HepG2 (cell line): Measurements from ENCODE around the gene TRAPPC4. TPM values are rescaled to one million over a fixed set of nuclear protein-coding genes. Genes with fewer than 3 reads are reported as not detected.

ENCODE experiments used
- ELF1 ChIP-seq: sonication (generic); formaldehyde crosslinking; IDR thresholded peaks from 2 replicates; pipeline ENCODE4 v1.4.0; 2020; ENCODE audit warnings: missing genetic modification reagents
- ETS1 ChIP-seq: sonication (generic); formaldehyde crosslinking; IDR thresholded peaks from 2 replicates; pipeline ENCODE4 v1.4.0; 2020; ENCODE audit warnings: missing genetic modification reagents
- FOXM1 ChIP-seq: sonication (generic); formaldehyde crosslinking; IDR thresholded peaks from 2 replicates; pipeline ENCODE4 v1.5.0; 2020; ENCODE audit warnings: missing genetic modification reagents
- HMG20B ChIP-seq: conservative IDR thresholded peaks from 2 replicates; pipeline ENCODE4 v1.6.1; 2016; ENCODE audit warnings: missing genetic modification reagents, missing compliant biosample characterization
- MAX ChIP-seq: IDR thresholded peaks from 2 replicates; pipeline ENCODE4 v1.6.1; 2012; ENCODE audit warnings: inconsistent platforms
- MBD4 ChIP-seq: IDR thresholded peaks from 2 replicates; pipeline ENCODE4 v1.6.1; 2012; ENCODE audit warnings: low read length, inconsistent platforms, borderline replicate concordance
- MTA3 ChIP-seq: sonication (generic); formaldehyde crosslinking; IDR thresholded peaks from 2 replicates; pipeline ENCODE4 v1.4.0; 2020; ENCODE audit warnings: missing genetic modification reagents
- MYNN ChIP-seq: sonication (generic); formaldehyde crosslinking; IDR thresholded peaks from 2 replicates; pipeline ENCODE4 v1.4.0; 2020; ENCODE audit warnings: mild to moderate bottlenecking, low read depth, missing genetic modification reagents
- NFE2L2 ChIP-seq: fragments of 150-350 bp; IDR thresholded peaks from 2 replicates; pipeline ENCODE4 v1.6.1; 2014; ENCODE audit warnings: low read length
- PAXIP1 ChIP-seq: sonication (generic); formaldehyde crosslinking; conservative IDR thresholded peaks from 2 replicates; pipeline ENCODE4 v1.4.0; 2020; ENCODE audit warnings: mild to moderate bottlenecking, missing genetic modification reagents, moderate library complexity
- SMC3 ChIP-seq: IDR thresholded peaks from 2 replicates; pipeline ENCODE4 v1.6.1; 2011; ENCODE audit warnings: low read length, improper control_type of control experiment
- STAT5B ChIP-seq: sonication (generic); formaldehyde crosslinking; IDR thresholded peaks from 2 replicates; pipeline ENCODE4 v1.4.0; 2020; ENCODE audit warnings: missing genetic modification reagents
- TSC22D2 ChIP-seq: sonication (generic); formaldehyde crosslinking; IDR thresholded peaks from 2 replicates; pipeline ENCODE4 v1.5.1; 2020; ENCODE audit warnings: missing genetic modification reagents, mild to moderate bottlenecking, borderline replicate concordance
- YEATS2 ChIP-seq: sonication (generic); formaldehyde crosslinking; IDR thresholded peaks from 2 replicates; pipeline ENCODE4 v1.4.0; 2020; ENCODE audit warnings: missing genetic modification reagents, borderline replicate concordance
- ZC3H4 ChIP-seq: sonication (generic); formaldehyde crosslinking; IDR thresholded peaks from 2 replicates; pipeline ENCODE4 v1.4.0; 2020; ENCODE audit warnings: missing genetic modification reagents, borderline replicate concordance
- ZFP37 ChIP-seq: sonication (generic); formaldehyde crosslinking; IDR thresholded peaks from 2 replicates; pipeline ENCODE4 v1.4.0; 2020; ENCODE audit warnings: missing genetic modification reagents, borderline replicate concordance
- ZNF232 ChIP-seq: sonication (generic); formaldehyde crosslinking; IDR thresholded peaks from 2 replicates; pipeline ENCODE4 v1.4.0; 2020; ENCODE audit warnings: missing genetic modification reagents, borderline replicate concordance
- ZNF496 ChIP-seq: sonication (generic); formaldehyde crosslinking; IDR thresholded peaks from 2 replicates; pipeline ENCODE4 v1.8.1; 2023; ENCODE audit warnings: mild to moderate bottlenecking, moderate library complexity, missing genetic modification reagents; ENCODE audit not compliant: insufficient replicate concordance
- ZNF652 ChIP-seq: IDR thresholded peaks from 2 replicates; pipeline ENCODE4 v1.6.1; 2016; ENCODE audit warnings: low read depth, borderline replicate concordance
- ZNF781 ChIP-seq: sonication (generic); formaldehyde crosslinking; IDR thresholded peaks from 2 replicates; pipeline ENCODE4 v1.5.1; 2020; ENCODE audit warnings: borderline replicate concordance, mild to moderate bottlenecking, missing genetic modification reagents; ENCODE audit errors: not compliant biosample characterization
- ZNF788 ChIP-seq: sonication (generic); formaldehyde crosslinking; IDR thresholded peaks from 2 replicates; pipeline ENCODE4 v1.5.0; 2020; ENCODE audit warnings: mild to moderate bottlenecking, missing genetic modification reagents, borderline replicate concordance
- ZNF792 ChIP-seq: IDR thresholded peaks from 2 replicates; pipeline ENCODE4 v1.6.1; 2016
- polyA plus RNA-seq, 8 experiments: library from polyadenylated mRNA; depleted of rRNA in 3 of 8; stranded (reverse) in 7 of 8; unstranded in 1 of 8; fragments of >200 nt; fragmentation: Illumina TruSeq in 4 of 8; extraction: Trizol in 4 of 8; gene quantifications; 2 replicates each; pipeline versions ENCODE4 v1.2.1 to v1.2.3, GENCODE V29; 2011 to 2016; ENCODE audit warnings: low read depth in 4 of 8, missing spikeins in 1 of 8, mixed read lengths in 1 of 8; ENCODE audit not compliant: insufficient read depth in 1 of 8
- total RNA-seq, 5 experiments: library from RNA; depleted of rRNA; stranded (reverse); fragments of >200 nt; fragmentation: Illumina TruSeq; extraction: Trizol; gene quantifications; 2 replicates each; pipeline ENCODE4 v1.2.3, GENCODE V29; 2016; ENCODE audit warnings: low read depth in 1 of 5
- TF ChIP-seq, protein P1 (sequence below): sonication (generic); formaldehyde crosslinking; IDR thresholded peaks from 2 replicates; pipeline ENCODE4 v1.8.1; 2023; ENCODE audit warnings: mild to moderate bottlenecking, missing genetic modification reagents

The TRAPPC4 gene
- total and polyA plus RNA-seq, 2 of the 13 experiments (the other 11 are each of a cell fraction or from before 2014, with no cell fraction given) = 97.4 to 140 TPM

GRCh38 chr11:118997627-118998387, 20.8 kb upstream of the TRAPPC4 start, which contains the start of gene CENATAC (continued):
- peak; percentile 45; the same call in 1 of the 2 replicates for TF ChIP-seq ZNF232 (CRISPR knock-in tag)
- TF ChIP-seq ZC3H4 (CRISPR knock-in tag) = no peak
- 0 out of 2 replicates have a peak, but pooled peaks have one; percentile 22 for TF ChIP-seq TSC22D2 (CRISPR knock-in tag)
- 0 out of 2 replicates have a peak, but pooled peaks have one; percentile 26 for TF ChIP-seq ZNF792 (CRISPR knock-in tag)
- TF ChIP-seq, protein P1, sequence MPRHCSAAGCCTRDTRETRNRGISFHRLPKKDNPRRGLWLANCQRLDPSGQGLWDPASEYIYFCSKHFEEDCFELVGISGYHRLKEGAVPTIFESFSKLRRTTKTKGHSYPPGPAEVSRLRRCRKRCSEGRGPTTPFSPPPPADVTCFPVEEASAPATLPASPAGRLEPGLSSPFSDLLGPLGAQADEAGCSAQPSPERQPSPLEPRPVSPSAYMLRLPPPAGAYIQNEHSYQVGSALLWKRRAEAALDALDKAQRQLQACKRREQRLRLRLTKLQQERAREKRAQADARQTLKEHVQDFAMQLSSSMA = peak; percentile 91; the same call in 1 of the 2 replicates
- TF ChIP-seq ETS1 (CRISPR knock-in tag) = no peak
- TF ChIP-seq PAXIP1 (CRISPR knock-in tag) = peak; percentile 38
- TF ChIP-seq ZNF781 = peak; percentile 50
- no peak for TF ChIP-seq ZNF496 (CRISPR knock-in tag)
- 0 out of 2 replicates have a peak, but pooled peaks have one; percentile 48 for TF ChIP-seq ZNF652 (CRISPR knock-in tag)
- TF ChIP-seq STAT5B (CRISPR knock-in tag) = no peak
- no peak for TF ChIP-seq NFE2L2
- no peak for TF ChIP-seq MTA3 (CRISPR knock-in tag)
- TF ChIP-seq MAX = peak; percentile 73
- no peak for TF ChIP-seq FOXM1 (CRISPR knock-in tag)
- no peak for TF ChIP-seq MYNN (CRISPR knock-in tag)
- no peak for TF ChIP-seq HMG20B (CRISPR knock-in tag)
- TF ChIP-seq SMC3 = no peak
- TF ChIP-seq YEATS2 (CRISPR knock-in tag) = peak; percentile 79; the same call in 1 of the 2 replicates
- peak; percentile 58; the same call in 1 of the 2 replicates for TF ChIP-seq ZNF788 (CRISPR knock-in tag)
- TF ChIP-seq ZFP37 (CRISPR knock-in tag) = no peak
- TF ChIP-seq ELF1 (CRISPR knock-in tag) = peak; percentile 42
- TF ChIP-seq MBD4 = no peak
